PC-3 (cell line): ENCODE results near the gene ACTG2. TPM values are rescaled to one million over a fixed set of nuclear protein-coding genes. Genes with fewer than 3 reads are reported as not detected.

Experiments
- ATAC-seq: fragments of 200-7000 bp; cut with Tn5 transposase; 2 replicates; pipeline ENCODE4 v1.9.1; 2020; ENCODE audit warnings: mild to moderate bottlenecking, moderate library complexity
- BruUV-seq: library from RNA; stranded (reverse); fragments of 400-500 nt; replicated peaks from 2 replicates; lab custom pipeline; 2021; lab: Mats Ljungman, UMichigan
- CTCF ChIA-PET: fragments of 300-600 bp; sonication (Branson Sonifier 250); formaldehyde crosslinking; loops from one replicate; lab custom pipeline; 2022; ENCODE audit warnings: antibody characterized with exemption; lab: Charles Lee
- POLR2A ChIA-PET: fragments of 300-600 bp; sonication (Branson Sonifier 250); formaldehyde crosslinking; loops from one replicate; lab custom pipeline; 2022; ENCODE audit warnings: antibody characterized with exemption; ENCODE audit not compliant: unreplicated experiment; lab: Charles Lee
- DNase-seq: peaks from one replicate; pipeline ENCODE4 v3.0.0-alpha.2; 2015
- H2AFZ ChIP-seq: fragments of 300-600 bp; sonication (generic); 2 replicates; pipeline ENCODE4 v1.6.0; 2016; ENCODE audit warnings: antibody characterized with exemption, low read length
- H3F3A ChIP-seq: fragments of 300-600 bp; sonication (generic); one replicate; pipeline ENCODE4 v1.6.0; 2017; ENCODE audit warnings: antibody characterized with exemption, low read length, control low read depth, mild to moderate bottlenecking; ENCODE audit not compliant: unreplicated experiment
- H3K27ac ChIP-seq: fragments of 300-600 bp; sonication (generic); 2 replicates; pipeline ENCODE4 v1.5.1; 2016; ENCODE audit warnings: mild to moderate bottlenecking, low read length
- H3K27me3 ChIP-seq: fragments of 300-600 bp; sonication (generic); 2 replicates; pipeline ENCODE4 v1.6.1; 2016; ENCODE audit warnings: low read length, mixed read lengths
- H3K36me3 ChIP-seq: fragments of 300-600 bp; sonication (generic); 2 replicates; pipeline ENCODE4 v1.6.1; 2016; ENCODE audit warnings: low read depth, mixed run types, low read length, mixed read lengths
- H3K4me1 ChIP-seq: fragments of 300-600 bp; sonication (generic); 2 replicates; pipeline ENCODE4 v1.5.1; 2016; ENCODE audit warnings: low read length; ENCODE audit not compliant: insufficient read depth
- H3K4me2 ChIP-seq: fragments of 300-600 bp; sonication (generic); 2 replicates; pipeline ENCODE4 v1.6.0; 2016; ENCODE audit warnings: low read length
- H3K4me3 ChIP-seq: fragments of 300-600 bp; sonication (generic); 2 replicates; pipeline ENCODE4 v1.5.1; 2016; ENCODE audit warnings: mild to moderate bottlenecking, low read length, mixed read lengths
- H3K79me2 ChIP-seq: fragments of 300-600 bp; sonication (generic); 2 replicates; pipeline ENCODE4 v1.6.1; 2017; ENCODE audit warnings: low read length, mixed read lengths
- H3K9ac ChIP-seq: fragments of 300-600 bp; sonication (generic); 2 replicates; pipeline ENCODE4 v1.6.0; 2016; ENCODE audit warnings: mild to moderate bottlenecking, low read length
- H3K9me2 ChIP-seq: fragments of 300-600 bp; sonication (generic); replicated peaks from 2 replicates; pipeline ENCODE4 v1.6.1; 2016; ENCODE audit warnings: mixed run types, low read length, mixed read lengths
- H3K9me3 ChIP-seq: fragments of 300-600 bp; sonication (generic); 2 replicates; pipeline ENCODE4 v1.6.1; 2016; ENCODE audit warnings: low read length, mixed read lengths
- H4K20me1 ChIP-seq: fragments of 300-600 bp; sonication (generic); 2 replicates; pipeline ENCODE4 v1.6.1; 2016; ENCODE audit warnings: low read length, mixed read lengths
- CTCF ChIP-seq: fragments of 300-600 bp; sonication (generic); conservative IDR thresholded peaks from 2 replicates; pipeline ENCODE4 v1.5.1; 2017; ENCODE audit warnings: antibody characterized with exemption, low read depth, mild to moderate bottlenecking, low read length
- EZH2 ChIP-seq: fragments of 300-600 bp; sonication (generic); IDR thresholded peaks from one replicate; pipeline ENCODE4 v1.6.1; 2017; ENCODE audit warnings: antibody characterized with exemption, mild to moderate bottlenecking, low read length; ENCODE audit not compliant: unreplicated experiment
- EZH2phosphoT487 ChIP-seq: fragments of 300-600 bp; sonication (generic); IDR thresholded peaks from 2 replicates; pipeline ENCODE4 v1.6.1; 2018; ENCODE audit warnings: mild to moderate bottlenecking, antibody characterized with exemption, low read length, borderline replicate concordance
- intact Hi-C: fragments of 100-400 bp; cut with micrococcal nuclease; formaldehyde crosslinking; loops from 2 replicates; pipeline ENCODE4 v1.9.0; 2023
- total RNA-seq: library from RNA; depleted of rRNA; stranded (reverse); fragments of >200 nt; gene quantifications from 2 replicates; pipeline ENCODE4 v1.2.3, GENCODE V29; 2014

Gene ACTG2
- total RNA-seq, 1 experiment from 2014 or later, result 3.8 TPM

GRCh38 chr2:73897934-73898333 lies 5.1 kb downstream of the ACTG2 start:
- no TSS peak for BruUV-seq
- no peaks in the 10 kb centered on the region for H3K36me3 ChIP-seq
- no peaks in the 10 kb centered on the region for H3K9me2 ChIP-seq
- no peaks in the 10 kb centered on the region for H3K79me2 ChIP-seq
- intact Hi-C loops, result no loop called here
- DNase-seq (no peak), ATAC-seq (no peak; the same call in 1 of the 2 replicates)
- no peak overlapping the region for H3K4me2 ChIP-seq
- no peaks in the 10 kb centered on the region for H3K4me1 ChIP-seq
- no peaks in the 10 kb centered on the region for H3F3A ChIP-seq
- no peaks in the 10 kb centered on the region for H3K27me3 ChIP-seq
- H3K27ac ChIP-seq, result no peak overlapping the region
- H3K9me3 ChIP-seq, result no peaks in the 10 kb centered on the region
- ChIA-PET CTCF (no interaction called here), POLR2A (interaction anchor here (0.6 kb wide), 1 partner anchor 64 kb away, joined by 3 read pairs; no protein-coding TSS in a partner anchor)
- no peak overlapping the region for H2AFZ ChIP-seq
- H4K20me1 ChIP-seq, result no peaks in the 10 kb centered on the region
- no peak overlapping the region for H3K4me3 ChIP-seq
- no peak overlapping the region for H3K9ac ChIP-seq
- TF ChIP-seq CTCF (no peak), EZH2 (no peak), EZH2phosphoT487 (no peak)

GRCh38 chr2:73899801-73900336 lies 7.1 kb downstream of the ACTG2 start:
- Histone ChIP-seq H3K9me3 (no peaks in the 10 kb centered on the region), H3K4me1 (no peaks in the 10 kb centered on the region), H3K36me3 (no peaks in the 10 kb centered on the region), H3F3A (no peaks in the 10 kb centered on the region), H3K79me2 (no peaks in the 10 kb centered on the region), H3K4me3 (no peak overlapping the region), H3K27ac (no peak overlapping the region), H3K9me2 (no peaks in the 10 kb centered on the region), H3K4me2 (no peak overlapping the region), H2AFZ (no peak overlapping the region), H3K27me3 (no peaks in the 10 kb centered on the region), H3K9ac (no peak overlapping the region), H4K20me1 (no peaks in the 10 kb centered on the region)
- ChIA-PET POLR2A (no interaction called here), CTCF (no interaction called here)
- ATAC-seq (no peak), DNase-seq (no peak)
- intact Hi-C loops, result no loop called here
- TF ChIP-seq EZH2 (no peak), EZH2phosphoT487 (no peak), CTCF (no peak)
- no TSS peak for BruUV-seq

GRCh38 chr2:73901143-73901542 lies 8.3 kb downstream of the ACTG2 start:
- no peaks in the 10 kb centered on the region for H3K36me3 ChIP-seq
- intact Hi-C loops, result no loop called here
- H3K9me2 ChIP-seq, result no peaks in the 10 kb centered on the region
- ChIA-PET CTCF (no interaction called here), POLR2A (no interaction called here)
- TF ChIP-seq CTCF (no peak), EZH2 (no peak)
- BruUV-seq, result no TSS peak
- no peaks in the 10 kb centered on the region for H4K20me1 ChIP-seq
- no peak overlapping the region for H3K4me2 ChIP-seq
- H3K9me3 ChIP-seq, result no peaks in the 10 kb centered on the region
- no peaks in the 10 kb centered on the region for H3K4me1 ChIP-seq
- no peak overlapping the region for H3K4me3 ChIP-seq
- no peak overlapping the region for H3K9ac ChIP-seq
- no peak for DNase-seq
- H3K27ac ChIP-seq, result no peak overlapping the region
- no peaks in the 10 kb centered on the region for H3K79me2 ChIP-seq
- H2AFZ ChIP-seq, result no peak overlapping the region
- H3F3A ChIP-seq, result no peaks in the 10 kb centered on the region
- no peaks in the 10 kb centered on the region for H3K27me3 ChIP-seq
- no peak for ATAC-seq
